Mesenchymal stem cell (in vitro differentiated cells and primary cell): ENCODE results near the gene ISX.

Experiments
- DNase-seq: peaks from one replicate; pipeline ENCODE4 v3.0.0-alpha.2; 2013
- H2AFZ ChIP-seq: one replicate; pipeline ENCODE4 v1.6.1; 2013; ENCODE audit warnings: low read depth, mild to moderate bottlenecking, control low read depth, inconsistent platforms, low read length, moderate library complexity
- H2AK5ac ChIP-seq: 2 replicates; pipeline ENCODE4 v1.6.1; 2013; ENCODE audit warnings: low read length, moderate library complexity, mild to moderate bottlenecking, inconsistent platforms; ENCODE audit not compliant: severe bottlenecking
- H2BK120ac ChIP-seq: one replicate; pipeline ENCODE4 v1.6.1; 2013; ENCODE audit warnings: low read depth, mild to moderate bottlenecking, inconsistent platforms, low read length, moderate library complexity
- H2BK12ac ChIP-seq, 2 experiments: one replicate each; pipeline ENCODE4 v1.6.1; 2013; ENCODE audit warnings: inconsistent platforms in 2 of 2, low read length in 2 of 2, mild to moderate bottlenecking in 2 of 2, moderate library complexity in 2 of 2, control low read depth in 1 of 2
- H2BK15ac ChIP-seq: one replicate; pipeline ENCODE4 v1.6.1; 2013; ENCODE audit warnings: mild to moderate bottlenecking, low read depth, inconsistent platforms; ENCODE audit not compliant: poor library complexity, severe bottlenecking
- H2BK5ac ChIP-seq: 2 replicates; pipeline ENCODE4 v1.6.1; 2013; ENCODE audit warnings: low read depth, mild to moderate bottlenecking, low read length, control low read depth, inconsistent platforms; ENCODE audit not compliant: poor library complexity, severe bottlenecking
- H3K14ac ChIP-seq, 2 experiments: one replicate each; pipeline ENCODE4 v1.6.1; 2013; ENCODE audit warnings: inconsistent platforms in 2 of 2, low read length in 2 of 2, control low read depth in 1 of 2, mild to moderate bottlenecking in 1 of 2, moderate library complexity in 1 of 2
- H3K18ac ChIP-seq, 2 experiments: one replicate each; pipeline ENCODE4 v1.6.1; 2013; ENCODE audit warnings: inconsistent platforms in 2 of 2, low read length in 2 of 2, control low read depth in 1 of 2, low read depth in 1 of 2, mild to moderate bottlenecking in 1 of 2
- H3K23ac ChIP-seq, 2 experiments: one replicate each; pipeline ENCODE4 v1.6.1; 2013; ENCODE audit warnings: inconsistent platforms in 2 of 2, low read length in 2 of 2, mild to moderate bottlenecking in 2 of 2, moderate library complexity in 2 of 2, control low read depth in 1 of 2
- H3K27ac ChIP-seq: 2 replicates; pipeline ENCODE4 v1.5.1; 2013; ENCODE audit warnings: mild to moderate bottlenecking, moderate library complexity, low read length, control low read depth, inconsistent platforms; ENCODE audit not compliant: poor library complexity, severe bottlenecking
- H3K27me3 ChIP-seq, 2 experiments: 2 replicates each; pipeline versions ENCODE4 v1.6.1 to v1.7.0; 2013; ENCODE audit warnings: low read length in 2 of 2, mild to moderate bottlenecking in 2 of 2, moderate library complexity in 2 of 2, control low read depth in 1 of 2, inconsistent platforms in 1 of 2; ENCODE audit not compliant: control insufficient read depth in 1 of 2, insufficient read depth in 1 of 2
- H3K36me3 ChIP-seq, 2 experiments: 2 replicates each; pipeline versions ENCODE4 v1.6.1 to v1.7.0; 2013; ENCODE audit warnings: low read length in 2 of 2, control low read depth in 1 of 2, inconsistent platforms in 1 of 2, low read depth in 1 of 2, mild to moderate bottlenecking in 1 of 2; ENCODE audit not compliant: insufficient read depth in 2 of 2, control insufficient read depth in 1 of 2
- H3K4ac ChIP-seq, 2 experiments: one replicate each; pipeline ENCODE4 v1.6.1; 2013; ENCODE audit warnings: inconsistent platforms in 2 of 2, low read length in 2 of 2, mild to moderate bottlenecking in 2 of 2, moderate library complexity in 2 of 2, control low read depth in 1 of 2, low read depth in 1 of 2
- H3K4me1 ChIP-seq: 2 replicates; pipeline ENCODE4 v1.6.1; 2013; ENCODE audit warnings: low read depth, low read length, control low read depth; ENCODE audit not compliant: control insufficient read depth, insufficient read depth
- H3K4me2 ChIP-seq: 2 replicates; pipeline ENCODE4 v1.6.1; 2013; ENCODE audit warnings: low read length, mild to moderate bottlenecking, inconsistent platforms; ENCODE audit not compliant: poor library complexity, severe bottlenecking
- H3K4me3 ChIP-seq, 2 experiments: 2 replicates each; pipeline versions ENCODE4 v1.5.1 to v1.7.0; 2013; ENCODE audit warnings: low read length in 2 of 2, mild to moderate bottlenecking in 2 of 2, control low read depth in 1 of 2, low read depth in 1 of 2; ENCODE audit not compliant: insufficient read depth in 1 of 2
- H3K79me1 ChIP-seq: replicated peaks from 2 replicates; pipeline ENCODE4 v1.6.1; 2013; ENCODE audit warnings: mild to moderate bottlenecking, control low read depth, low read length, inconsistent platforms; ENCODE audit not compliant: poor library complexity, severe bottlenecking
- H3K9ac ChIP-seq: 2 replicates; pipeline ENCODE4 v1.7.0; 2013; ENCODE audit warnings: mild to moderate bottlenecking, low read length, moderate library complexity
- H3K9me3 ChIP-seq: 2 replicates; pipeline ENCODE4 v1.7.0; 2013; ENCODE audit warnings: mild to moderate bottlenecking, low read length; ENCODE audit not compliant: control insufficient read depth
- H4K8ac ChIP-seq: one replicate; pipeline ENCODE4 v1.6.1; 2013; ENCODE audit warnings: inconsistent platforms, mild to moderate bottlenecking, low read length, moderate library complexity
- H4K91ac ChIP-seq: one replicate; pipeline ENCODE4 v1.6.1; 2013; ENCODE audit warnings: mild to moderate bottlenecking, low read length, inconsistent platforms
- WGBS: methylation state at CpG from one replicate; pipeline ENCODE4 v1.1.7; 2013; ENCODE audit warnings: mixed read lengths; 5-methylcytosine and 5-hydroxymethylcytosine counted together

Gene ISX

DNA sequence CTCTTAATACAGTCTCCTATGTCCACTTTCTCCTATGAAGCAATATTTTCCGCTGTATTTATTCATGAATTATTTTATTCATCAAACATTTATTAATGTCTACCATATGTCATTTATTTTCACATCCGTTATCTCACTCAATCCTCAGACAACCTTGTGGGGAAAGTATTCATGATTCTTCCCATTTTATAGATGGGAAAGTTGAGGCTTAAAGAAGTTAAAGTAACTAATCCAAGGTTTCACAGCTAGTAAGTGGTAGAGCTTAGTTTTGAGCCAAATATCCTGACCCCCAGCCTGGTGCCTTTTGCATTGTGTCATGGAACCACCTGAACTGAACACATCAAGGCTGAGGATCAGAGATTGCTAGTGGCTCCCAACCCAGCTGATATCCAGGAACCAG, 66.6 kb downstream of the ISX start:
- Histone ChIP-seq H3K27ac (no peak overlapping the region), H2AK5ac (no peak overlapping the region), H3K23ac (no peak overlapping the region), H2BK15ac (no peak overlapping the region), H3K9ac (no peak overlapping the region), H3K79me1 (no peaks in the 10 kb centered on the region), H3K36me3 (no peaks in the 10 kb centered on the region), H4K8ac (no peak overlapping the region), H2BK12ac (no peak overlapping the region), H2BK5ac (no peak overlapping the region), H2BK120ac (no peak overlapping the region), H2AFZ (no peak overlapping the region), H3K4ac (no peak overlapping the region), H3K14ac (no peak overlapping the region), H3K4me3 (no peak overlapping the region), H4K91ac (no peak overlapping the region), H3K18ac (no peak overlapping the region), H3K4me1 (no peaks in the 10 kb centered on the region), H3K9me3 (no peaks in the 10 kb centered on the region), H3K4me2 (no peak overlapping the region), H3K27me3 (peaks cover 10 to 16% of the 10 kb centered on the region in 2 experiments)
- DNase-seq: no peak
- no CpG with 5 or more reads among the region's 2 CpGs for WGBS

DNA sequence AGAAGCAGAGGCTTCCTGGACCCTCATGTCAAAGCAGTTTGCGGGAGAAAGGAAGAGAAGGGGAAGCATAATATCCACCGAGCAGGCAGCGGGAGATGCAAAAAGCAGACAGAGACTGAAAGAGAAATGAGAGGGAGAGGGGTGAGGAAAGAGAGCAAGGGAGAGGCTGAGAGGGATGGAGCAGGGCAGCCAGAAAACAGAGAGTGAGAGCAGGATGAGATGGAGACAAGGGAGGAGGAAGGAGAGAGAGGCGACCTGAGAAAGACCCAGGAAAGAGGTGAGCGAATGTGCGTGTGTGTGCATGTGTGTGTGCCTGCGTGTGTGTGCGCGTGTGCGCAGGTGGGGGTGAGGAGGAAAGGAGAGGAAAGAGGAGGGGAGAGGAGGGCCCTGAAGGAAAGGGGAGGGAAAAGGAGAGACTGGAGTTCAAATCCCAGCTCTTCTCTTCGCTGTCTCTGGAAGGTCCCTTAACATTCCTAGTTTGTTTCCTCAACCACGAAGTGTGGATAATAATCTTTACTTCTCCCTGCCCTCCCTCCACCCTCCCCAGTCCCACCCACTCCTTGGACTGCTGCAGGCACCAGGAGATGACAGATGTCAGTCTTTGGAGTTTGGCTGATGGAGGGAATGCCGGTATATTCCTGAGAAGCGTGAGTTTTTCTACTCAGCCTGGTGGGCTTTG, 67.9 kb downstream of the ISX start:
- no peaks in the 10 kb centered on the region for H3K4me1 ChIP-seq
- H3K18ac ChIP-seq: no peak overlapping the region
- H2BK120ac ChIP-seq: no peak overlapping the region
- H3K4me2 ChIP-seq: no peak overlapping the region
- no peak overlapping the region for H4K91ac ChIP-seq
- no peak for DNase-seq
- no peak overlapping the region for H3K14ac ChIP-seq
- no peak overlapping the region for H2AFZ ChIP-seq
- no peak overlapping the region for H3K4me3 ChIP-seq
- H3K9ac ChIP-seq: no peak overlapping the region
- no peak overlapping the region for H2BK5ac ChIP-seq
- no peaks in the 10 kb centered on the region for H3K79me1 ChIP-seq
- H3K23ac ChIP-seq: no peak overlapping the region
- no peaks in the 10 kb centered on the region for H3K9me3 ChIP-seq
- no peak overlapping the region for H3K27ac ChIP-seq
- no peak overlapping the region for H4K8ac ChIP-seq
- H2BK15ac ChIP-seq: no peak overlapping the region
- H3K36me3 ChIP-seq: no peaks in the 10 kb centered on the region
- no peak overlapping the region for H3K4ac ChIP-seq
- H2BK12ac ChIP-seq: no peak overlapping the region
- peaks cover 10 to 16% of the 10 kb centered on the region in 2 experiments for H3K27me3 ChIP-seq
- 72% methylated on average over 12 of the region's 14 CpGs for WGBS
- H2AK5ac ChIP-seq: no peak overlapping the region

DNA sequence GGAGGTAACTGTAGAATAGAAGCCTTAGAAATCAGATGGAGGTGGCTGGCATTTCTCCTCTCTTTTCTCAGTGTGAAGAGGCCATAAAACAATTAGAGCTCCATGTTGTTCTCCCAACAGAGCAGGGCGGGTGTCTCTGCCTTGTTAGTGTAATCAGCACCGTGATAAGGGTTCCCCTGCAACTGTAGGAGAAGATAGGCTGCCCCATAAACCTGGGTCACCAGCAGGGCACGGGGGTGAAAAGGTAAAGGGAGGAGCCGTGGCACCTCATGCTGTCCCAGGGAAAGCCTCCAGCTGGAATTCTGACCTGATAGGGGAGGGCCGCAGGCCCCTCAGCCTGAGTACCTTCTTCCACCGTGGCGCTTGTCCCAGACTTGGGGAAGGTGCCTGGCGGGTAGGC, 68.7 kb downstream of the ISX start:
- no peak overlapping the region for H3K23ac ChIP-seq
- H3K9me3 ChIP-seq: no peaks in the 10 kb centered on the region
- no peak overlapping the region for H2AFZ ChIP-seq
- H3K9ac ChIP-seq: no peak overlapping the region
- no peak overlapping the region for H3K4me3 ChIP-seq
- no peak for DNase-seq
- H3K4me2 ChIP-seq: no peak overlapping the region
- no peak overlapping the region for H3K14ac ChIP-seq
- H3K36me3 ChIP-seq: no peaks in the 10 kb centered on the region
- H2BK5ac ChIP-seq: no peak overlapping the region
- no peak overlapping the region for H2BK15ac ChIP-seq
- no peak overlapping the region for H4K91ac ChIP-seq
- no peaks in the 10 kb centered on the region for H3K4me1 ChIP-seq
- H2AK5ac ChIP-seq: no peak overlapping the region
- H3K27ac ChIP-seq: no peak overlapping the region
- peaks cover 10 to 16% of the 10 kb centered on the region in 2 experiments for H3K27me3 ChIP-seq
- no peak overlapping the region for H3K18ac ChIP-seq
- no peak overlapping the region for H2BK12ac ChIP-seq
- H2BK120ac ChIP-seq: no peak overlapping the region
- 23% methylated on average over 8 of the region's 8 CpGs for WGBS
- no peak overlapping the region for H4K8ac ChIP-seq
- H3K4ac ChIP-seq: no peak overlapping the region
- no peaks in the 10 kb centered on the region for H3K79me1 ChIP-seq

DNA sequence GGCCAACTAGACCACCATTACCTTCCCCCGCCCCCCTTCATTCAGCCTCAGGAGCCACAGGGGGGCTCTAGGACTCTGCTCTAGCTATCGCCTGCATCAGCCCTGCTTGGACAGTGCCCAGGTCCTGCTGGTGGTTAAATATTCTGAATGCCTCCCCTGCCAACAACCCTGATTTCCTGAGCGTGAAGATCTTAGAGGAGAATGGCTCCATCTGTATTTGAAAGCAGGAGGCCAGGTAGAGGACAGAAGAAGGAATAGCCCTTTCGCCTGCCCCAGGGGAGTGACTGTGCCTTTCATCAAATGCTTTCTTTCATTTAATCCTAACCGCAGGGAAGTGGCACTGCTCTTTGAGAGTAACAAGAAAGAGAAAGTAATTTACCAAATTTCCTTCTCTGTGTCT, 69.2 kb downstream of the ISX start:
- Histone ChIP-seq H4K91ac (no peak overlapping the region), H3K4me1 (no peaks in the 10 kb centered on the region), H2AK5ac (no peak overlapping the region), H3K36me3 (no peaks in the 10 kb centered on the region), H2BK12ac (no peak overlapping the region), H3K4me2 (no peak overlapping the region), H4K8ac (no peak overlapping the region), H3K27ac (no peak overlapping the region), H3K4ac (no peak overlapping the region), H3K14ac (no peak overlapping the region), H3K18ac (no peak overlapping the region), H3K79me1 (no peaks in the 10 kb centered on the region), H3K4me3 (no peak overlapping the region), H2BK5ac (no peak overlapping the region), H3K9me3 (no peaks in the 10 kb centered on the region), H2BK15ac (no peak overlapping the region), H2BK120ac (no peak overlapping the region), H3K23ac (no peak overlapping the region), H3K9ac (no peak overlapping the region), H3K27me3 (peaks cover 10 to 16% of the 10 kb centered on the region in 2 experiments), H2AFZ (no peak overlapping the region)
- 46% methylated on average over 4 of the region's 5 CpGs for WGBS
- no peak for DNase-seq
